ENCODE data around the gene PITRM1. TPM values are rescaled to one million over a fixed set of nuclear protein-coding genes. Genes with fewer than 3 reads are reported as not detected.
A peak's percentile ranks its signal among the peaks of the same experiment; 100 is the strongest.
"Not testable (repeated sequence)": the region's sequence is repeated elsewhere in the genome, so short reads cannot be mapped to it uniquely, and the experiment has no call there.

The PITRM1 gene
- polyA plus RNA-seq, 1 donor: 68.9 TPM

GRCh38 chr10:3122034-3122433, 50.5 kb downstream of the PITRM1 start:
- no peak for DNase-seq

- no peak for DNase-seq
Measured at GRCh38 chr10:3119796-3120459, 52.7 kb downstream of the PITRM1 start.

GRCh38 chr10:3118641-3119091, 53.9 kb downstream of the PITRM1 start:
- DNase-seq: no peak

- no peak for DNase-seq
Measured at GRCh38 chr10:3117486-3117885, 55.1 kb downstream of the PITRM1 start.

GRCh38 chr10:3116508-3117100, 56.0 kb downstream of the PITRM1 start:
- no peak for DNase-seq

GRCh38 chr10:3115685-3116084, 56.9 kb downstream of the PITRM1 start:
- DNase-seq: no peak

- no peak for DNase-seq
Measured at GRCh38 chr10:3113343-3113720, 59.2 kb downstream of the PITRM1 start.

- DNase-seq: no peak
Measured at GRCh38 chr10:3111621-3112163, 60.9 kb downstream of the PITRM1 start.

GRCh38 chr10:3110782-3111620, 61.6 kb downstream of the PITRM1 start:
- no peak for DNase-seq

- DNase-seq: no peak
Measured at GRCh38 chr10:3109633-3110032, 62.9 kb downstream of the PITRM1 start.

GRCh38 chr10:3109196-3109595, 63.4 kb downstream of the PITRM1 start:
- DNase-seq: no peak

GRCh38 chr10:3108575-3109105, 63.9 kb downstream of the PITRM1 start:
- DNase-seq: no peak

GRCh38 chr10:3108033-3108432, 64.5 kb downstream of the PITRM1 start:
- no peak for DNase-seq

GRCh38 chr10:3107426-3107961, 65.1 kb downstream of the PITRM1 start:
- DNase-seq: peak; percentile 78

- no peak for DNase-seq
Measured at GRCh38 chr10:3106928-3107425, 65.6 kb downstream of the PITRM1 start.

- DNase-seq: not testable (repeated sequence)
Measured at GRCh38 chr10:3106328-3106727, 66.3 kb downstream of the PITRM1 start.

- no peak for DNase-seq
Measured at GRCh38 chr10:3105905-3106304, 66.7 kb downstream of the PITRM1 start.

GRCh38 chr10:3105166-3105565, 67.4 kb downstream of the PITRM1 start:
- DNase-seq: no peak

- peak; percentile 59 for DNase-seq
Measured at GRCh38 chr10:3104251-3104918, 68.2 kb downstream of the PITRM1 start.

- DNase-seq: no peak
Measured at GRCh38 chr10:3103646-3104045, 68.9 kb downstream of the PITRM1 start.

- no peak for DNase-seq
Measured at GRCh38 chr10:3102720-3103427, 69.7 kb downstream of the PITRM1 start.
